Esophagus muscularis mucosa (tissue), 4 donors: ENCODE results near the gene SOX15. TPM values are rescaled to one million over a fixed set of nuclear protein-coding genes. Genes with fewer than 3 reads are reported as not detected.
A peak's percentile ranks its signal among the peaks of the same experiment; 100 is the strongest.

Experiments
- DNase-seq: peaks from one replicate; pipeline ENCODE4 v3.0.0-alpha.2; 2017; ENCODE audit errors: extremely low spot score
- H3K27ac ChIP-seq, 4 donors: fragments of 200-600 bp; sonication (generic); replicated peaks in 1 of 4; 1 replicate in 3 of 4; 2 replicates in 1 of 4; pipeline ENCODE4 v1.5.1; 2016 to 2019; ENCODE audit warnings: mild to moderate bottlenecking in 1 of 4
- H3K27me3 ChIP-seq, 4 donors: fragments of 200-600 bp; sonication (generic); one replicate each; pipeline versions ENCODE4 v1.5.1 to v1.6.0; 2016 to 2019
- H3K36me3 ChIP-seq, 4 donors: fragments of 200-600 bp; sonication (generic); one replicate each; pipeline ENCODE4 v1.5.1; 2016 to 2019
- H3K4me1 ChIP-seq, 4 donors: fragments of 200-600 bp; sonication (generic); one replicate each; pipeline ENCODE4 v1.5.1; 2016 to 2019
- H3K4me3 ChIP-seq, 4 donors: fragments of 200-600 bp; sonication (generic); 1 replicate in 2 of 4; 2 replicates in 2 of 4; pipeline ENCODE4 v1.5.1; 2016 to 2019; ENCODE audit warnings: mild to moderate bottlenecking in 4 of 4, moderate library complexity in 1 of 4
- H3K9me3 ChIP-seq, 4 donors: fragments of 200-600 bp; sonication (generic); 1 replicate in 3 of 4; 2 replicates in 1 of 4; pipeline ENCODE4 v1.5.1; 2016 to 2019
- CTCF ChIP-seq, 3 experiments: fragments of 200-600 bp in 2 of 3; fragments of 450-650 bp in 1 of 3; sonication (generic) in 2 of 3; IDR thresholded peaks; one replicate each; pipeline ENCODE4 v1.5.1; 2017 to 2019; ENCODE audit warnings: antibody characterized with exemption in 3 of 3, mild to moderate bottlenecking in 2 of 3, moderate library complexity in 1 of 3
- EP300 ChIP-seq: sonication (generic); formaldehyde crosslinking; IDR thresholded peaks from one replicate; pipeline ENCODE4 v1.6.1; 2017; ENCODE audit warnings: antibody characterized with exemption
- POLR2A ChIP-seq: fragments of 450-650 bp; IDR thresholded peaks from one replicate; pipeline ENCODE4 v1.6.1; 2017; ENCODE audit warnings: antibody characterized with exemption, moderate library complexity, mild to moderate bottlenecking, low read depth
- POLR2AphosphoS5 ChIP-seq, 2 donors: sonication (generic); formaldehyde crosslinking; IDR thresholded peaks; one replicate each; pipeline ENCODE4 v1.6.1; 2017; ENCODE audit warnings: antibody characterized with exemption in 2 of 2
- WGBS: methylation state at CpG from one replicate; pipeline ENCODE4 v1.1.5; 2018; 5-methylcytosine and 5-hydroxymethylcytosine counted together
- intact Hi-C: fragments of 100-400 bp; cut with DNase I; formaldehyde crosslinking; loops from one replicate; pipeline ENCODE4 v1.15.1; 2023
- total RNA-seq, 4 donors: library from RNA; depleted of rRNA; stranded (reverse); fragments of >200 nt; gene quantifications; one replicate each; pipeline versions ENCODE4 v1.1.0 to v1.2.1, GENCODE V29; 2016

The SOX15 gene
- total RNA-seq, 4 donors from 2014 or later: 2.9 to 14.6 (median 10.9) TPM

GRCh38 chr17:7560172-7561027 is 29.5 kb downstream of the SOX15 start:
- peaks cover 61 to 80% (median 70%) of the 10 kb centered on the region in 4 donors for H3K4me1 ChIP-seq
- peak overlapping the region; percentile 74 to 96 (median 88) for H3K4me3 ChIP-seq
- no peaks in the 10 kb centered on the region for H3K9me3 ChIP-seq
- no peaks in the 10 kb centered on the region for H3K27me3 ChIP-seq
- no peak for DNase-seq
- WGBS: 27% methylated on average over 17 of the region's 22 CpGs
- peaks cover 15 to 27% (median 25%) of the 10 kb centered on the region in 4 donors for H3K36me3 ChIP-seq
- peak overlapping the region; percentile 89 to 99 (median 93) for H3K27ac ChIP-seq
- intact Hi-C loops: loop anchor here (2.0 kb wide), 1 partner anchor 206 kb away; the partner anchor contains the start of gene TMEM95
- TF ChIP-seq CTCF (IDR thresholded peaks at IDR 0.05) (peak; percentile 53 to 64 (median 63)), POLR2AphosphoS5 (IDR thresholded peaks at IDR 0.05) (no peak), POLR2A (no peak), EP300 (no peak)

GRCh38 chr17:7559320-7560171 is 30.3 kb downstream of the SOX15 start:
- TF ChIP-seq EP300: no peak
- no peak for TF ChIP-seq POLR2AphosphoS5 (IDR thresholded peaks at IDR 0.05)
- no peak for TF ChIP-seq CTCF (IDR thresholded peaks at IDR 0.05)
- no peak for TF ChIP-seq POLR2A
- H3K27me3 ChIP-seq: no peaks in the 10 kb centered on the region

GRCh38 chr17:7558544-7559319 is 31.2 kb downstream of the SOX15 start, which contains the start of gene TNFSF13:
TNFSF13 (plus strand) TSS chr17:7558750; CDS start chr17:7559040, 290 bp downstream.
- Histone ChIP-seq H3K27ac (peak within 1 kb of the TSS; percentile 89 to 99 (median 93)), H3K9me3 (no peaks in the 10 kb centered on the region), H3K4me3 (peak within 1 kb of the TSS; percentile 74 to 96 (median 88)), H3K4me1 (peaks cover 52 to 65% (median 59%) of the 10 kb centered on the region in 4 donors), H3K27me3 (no peaks in the 10 kb centered on the region), H3K36me3 (peaks cover 0 to 16% (median 12%) of the 10 kb centered on the region in 4 donors)
- TF ChIP-seq CTCF (IDR thresholded peaks at IDR 0.05) (no peak), POLR2AphosphoS5 (IDR thresholded peaks at IDR 0.05) (no peak), POLR2A (no peak), EP300 (no peak)
- WGBS: 37% methylated on average over 16 of the region's 16 CpGs
- intact Hi-C loops: loop anchor here (2.0 to 10.0 kb wide), 4 partner anchors 44 to 304 kb away; partner anchors contain the start of genes CTDNEP1, ELP5, FGF11 and POLR2A
- DNase-seq: no peak

More at GRCh38 chr17:7559320-7560171, 30.3 kb downstream of the SOX15 start:
- intact Hi-C loops: loop anchor here (2.0 to 10.0 kb wide), 5 partner anchors 45 to 305 kb away; partner anchors contain the start of genes CTDNEP1, ELP5, FGF11 and POLR2A
- Histone ChIP-seq H3K4me3 (peak overlapping the region; percentile 74 to 96 (median 88)), H3K4me1 (peaks cover 60 to 73% (median 67%) of the 10 kb centered on the region in 4 donors), H3K9me3 (no peaks in the 10 kb centered on the region), H3K36me3 (peaks cover 6 to 19% (median 16%) of the 10 kb centered on the region in 4 donors), H3K27ac (peak overlapping the region; percentile 89 to 99 (median 93))
- no peak for DNase-seq
- 58% methylated on average over 18 of the region's 18 CpGs for WGBS
